ENCODE measurements around the gene KIAA1755. TPM values are rescaled to one million over a fixed set of nuclear protein-coding genes. Genes with fewer than 3 reads are reported as not detected.

KIAA1755 gene
- total RNA-seq, 4 donors from 2014 or later: 0.12 to 3.4 (median 0.39) TPM

DNA sequence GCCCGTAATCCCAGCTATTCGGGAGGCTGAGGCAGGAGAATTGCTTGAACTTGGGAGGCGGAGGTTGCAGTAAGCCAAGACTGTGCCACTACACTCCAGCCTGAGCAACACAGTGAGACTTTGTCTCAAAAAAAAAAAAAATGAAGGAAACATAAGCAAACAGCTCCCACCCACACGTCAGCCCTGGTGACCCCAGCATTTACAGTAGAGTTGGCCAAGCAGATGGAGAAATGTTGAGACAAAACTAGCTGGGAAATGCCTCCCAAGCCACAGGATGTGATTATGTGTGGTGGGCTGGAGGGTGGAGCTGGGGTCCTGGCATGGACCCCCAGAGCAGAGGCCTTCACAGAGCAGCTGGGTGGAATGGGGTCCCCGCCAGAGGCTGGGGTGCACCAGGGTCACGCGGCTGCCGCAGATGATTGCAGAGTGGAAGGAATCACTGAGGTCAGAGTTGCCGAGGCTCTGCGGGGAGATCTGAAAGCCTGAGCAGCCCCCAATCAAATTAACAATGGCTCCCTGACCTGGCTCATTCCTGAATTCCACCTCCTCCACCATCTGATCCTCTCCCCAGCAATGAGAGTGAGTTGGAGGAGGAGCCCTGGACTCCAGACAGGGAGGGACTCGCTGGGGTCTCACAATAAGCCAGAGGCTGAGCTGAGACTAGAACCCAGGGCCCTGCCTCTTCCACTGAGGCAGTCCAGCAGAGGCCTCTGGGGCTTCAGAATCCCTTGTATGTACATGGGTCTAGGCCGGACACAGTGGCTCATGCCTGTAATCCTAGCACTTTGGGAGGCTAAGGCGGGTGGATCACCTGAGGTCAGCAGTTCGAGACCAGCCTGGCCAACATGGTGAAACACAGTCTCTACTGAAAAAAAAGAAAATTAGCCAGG, 60.8 kb downstream of the KIAA1755 start:
- no peak for TF ChIP-seq POLR2A (IDR thresholded peaks at IDR 0.05)
- H3K4me1 ChIP-seq: peaks cover 7 to 18% (median 16%) of the 10 kb centered on the region in 3 donors
- no peak for DNase-seq
- no peak overlapping the region for H3K4me3 ChIP-seq
- H3K36me3 ChIP-seq: no peaks in the 10 kb centered on the region
- H3K27ac ChIP-seq: no peak overlapping the region
- H3K9me3 ChIP-seq: no peaks in the 10 kb centered on the region
- H3K27me3 ChIP-seq: peaks cover 0 to 13% (median 0%) of the 10 kb centered on the region in 4 donors
- 65 to 74% methylated on average over 9 to 13 of the region's 14 CpGs for WGBS, 2 donors
- intact Hi-C loops (cut with DNase I): no loop called here

DNA sequence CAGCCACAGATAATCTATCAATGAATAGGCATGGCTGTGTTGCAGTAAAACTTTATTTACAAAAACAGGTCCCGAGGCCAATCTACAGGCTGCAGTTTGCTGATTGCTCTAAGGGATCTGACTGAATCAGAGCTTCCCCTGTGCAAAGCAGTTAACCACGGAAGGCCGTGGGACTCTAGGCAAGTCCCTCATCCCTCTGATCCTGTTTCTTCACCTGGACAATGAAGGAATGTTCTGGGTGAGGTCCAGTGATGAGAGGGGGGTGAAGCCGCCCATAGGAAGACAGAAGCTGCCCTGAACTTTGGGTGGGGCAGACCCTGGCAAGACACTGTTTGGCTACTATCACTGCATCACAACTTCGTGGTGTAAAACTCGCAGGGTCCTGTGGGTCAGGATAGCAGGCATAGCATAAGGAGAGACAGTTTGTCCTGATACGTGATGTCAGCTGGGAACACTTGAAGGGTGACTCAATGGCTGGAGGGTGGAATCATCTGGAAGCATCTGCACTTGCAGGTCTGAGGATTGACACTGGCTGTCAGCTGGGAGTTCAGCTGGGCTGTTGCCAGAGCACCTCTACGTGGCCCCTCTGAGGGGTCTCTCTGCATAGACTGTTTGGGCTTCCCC, 62.2 kb downstream of the KIAA1755 start:
- Histone ChIP-seq H3K4me3 (no peak overlapping the region), H3K9me3 (no peaks in the 10 kb centered on the region), H3K27ac (no peak overlapping the region), H3K27me3 (peaks cover 0 to 10% (median 0%) of the 10 kb centered on the region in 4 donors), H3K4me1 (peaks cover 7 to 18% (median 16%) of the 10 kb centered on the region in 3 donors), H3K36me3 (no peaks in the 10 kb centered on the region)
- TF ChIP-seq POLR2A (IDR thresholded peaks at IDR 0.05): no peak
- TF ChIP-seq, protein P1, sequence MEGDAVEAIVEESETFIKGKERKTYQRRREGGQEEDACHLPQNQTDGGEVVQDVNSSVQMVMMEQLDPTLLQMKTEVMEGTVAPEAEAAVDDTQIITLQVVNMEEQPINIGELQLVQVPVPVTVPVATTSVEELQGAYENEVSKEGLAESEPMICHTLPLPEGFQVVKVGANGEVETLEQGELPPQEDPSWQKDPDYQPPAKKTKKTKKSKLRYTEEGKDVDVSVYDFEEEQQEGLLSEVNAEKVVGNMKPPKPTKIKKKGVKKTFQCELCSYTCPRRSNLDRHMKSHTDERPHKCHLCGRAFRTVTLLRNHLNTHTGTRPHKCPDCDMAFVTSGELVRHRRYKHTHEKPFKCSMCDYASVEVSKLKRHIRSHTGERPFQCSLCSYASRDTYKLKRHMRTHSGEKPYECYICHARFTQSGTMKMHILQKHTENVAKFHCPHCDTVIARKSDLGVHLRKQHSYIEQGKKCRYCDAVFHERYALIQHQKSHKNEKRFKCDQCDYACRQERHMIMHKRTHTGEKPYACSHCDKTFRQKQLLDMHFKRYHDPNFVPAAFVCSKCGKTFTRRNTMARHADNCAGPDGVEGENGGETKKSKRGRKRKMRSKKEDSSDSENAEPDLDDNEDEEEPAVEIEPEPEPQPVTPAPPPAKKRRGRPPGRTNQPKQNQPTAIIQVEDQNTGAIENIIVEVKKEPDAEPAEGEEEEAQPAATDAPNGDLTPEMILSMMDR (IDR thresholded peaks at IDR 0.05): no peak
- intact Hi-C loops (cut with DNase I): no loop called here
- WGBS, 2 donors: 45 to 69% methylated on average over 5 of the region's 8 CpGs
- no peak for DNase-seq

DNA sequence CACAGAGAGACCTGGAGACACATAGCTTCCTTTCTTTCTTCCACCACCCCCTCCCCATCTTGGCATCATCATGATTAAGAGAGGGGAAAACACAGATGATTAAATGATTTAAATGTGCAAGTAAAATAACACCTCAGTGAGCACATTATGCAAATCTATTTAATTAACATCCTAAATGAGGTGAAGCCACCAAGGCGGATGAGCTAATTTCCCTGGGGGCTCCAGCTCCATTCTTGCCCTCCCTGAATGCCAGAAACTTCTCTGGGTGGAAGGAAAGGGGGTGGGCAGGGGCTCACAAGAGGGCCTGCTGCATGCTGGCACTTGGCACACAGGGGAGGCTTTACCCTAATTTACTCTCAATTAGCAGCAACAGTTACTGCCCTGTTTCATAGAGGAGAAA, 62.9 kb downstream of the KIAA1755 start:
- H3K27ac ChIP-seq: no peak overlapping the region

DNA sequence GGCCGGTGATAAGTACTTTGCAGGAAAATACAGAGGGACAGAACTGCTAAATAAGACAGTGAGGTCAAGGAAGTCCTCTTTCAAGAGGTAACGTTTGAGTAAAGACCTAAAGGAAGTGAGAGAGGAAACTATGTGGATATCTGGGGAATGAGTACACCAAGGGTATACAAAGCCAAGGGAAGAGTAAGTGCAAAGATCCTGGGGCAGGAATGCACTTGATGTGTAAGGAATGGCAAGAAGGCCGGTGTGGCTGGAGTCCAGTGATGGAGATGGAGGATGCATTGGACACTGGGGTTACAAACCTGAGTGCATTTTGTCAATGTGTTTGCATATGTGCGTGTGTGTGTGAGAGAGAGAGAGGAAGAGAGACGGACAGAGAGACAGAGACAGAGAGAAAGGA, 63.3 kb downstream of the KIAA1755 start:
- Histone ChIP-seq H3K4me3 (no peak overlapping the region), H3K27ac (no peak overlapping the region), H3K9me3 (no peaks in the 10 kb centered on the region), H3K36me3 (no peaks in the 10 kb centered on the region), H3K27me3 (peaks cover 0 to 6% (median 0%) of the 10 kb centered on the region in 4 donors), H3K4me1 (peaks cover 7 to 18% (median 16%) of the 10 kb centered on the region in 3 donors)
- WGBS, 2 donors: 78 to 80% methylated on average over 5 of the region's 5 CpGs
- intact Hi-C loops (cut with DNase I): no loop called here
- no peak for TF ChIP-seq POLR2A (IDR thresholded peaks at IDR 0.05)
- TF ChIP-seq, protein P1 (IDR thresholded peaks at IDR 0.05): no peak
- no peak for DNase-seq

More for the DNA sequence above, 62.9 kb downstream of the KIAA1755 start:
- WGBS, 2 donors: 69 to 75% methylated on average over 1 of the region's 1 CpG
- intact Hi-C loops (cut with DNase I): no loop called here
- no peaks in the 10 kb centered on the region for H3K9me3 ChIP-seq
- no peak overlapping the region for H3K4me3 ChIP-seq
- H3K36me3 ChIP-seq: no peaks in the 10 kb centered on the region
- no peak for DNase-seq
- peaks cover 0 to 6% (median 0%) of the 10 kb centered on the region in 4 donors for H3K27me3 ChIP-seq
- peaks cover 7 to 18% (median 16%) of the 10 kb centered on the region in 3 donors for H3K4me1 ChIP-seq
- TF ChIP-seq, protein P1 (IDR thresholded peaks at IDR 0.05): no peak
- TF ChIP-seq POLR2A (IDR thresholded peaks at IDR 0.05): no peak

DNA sequence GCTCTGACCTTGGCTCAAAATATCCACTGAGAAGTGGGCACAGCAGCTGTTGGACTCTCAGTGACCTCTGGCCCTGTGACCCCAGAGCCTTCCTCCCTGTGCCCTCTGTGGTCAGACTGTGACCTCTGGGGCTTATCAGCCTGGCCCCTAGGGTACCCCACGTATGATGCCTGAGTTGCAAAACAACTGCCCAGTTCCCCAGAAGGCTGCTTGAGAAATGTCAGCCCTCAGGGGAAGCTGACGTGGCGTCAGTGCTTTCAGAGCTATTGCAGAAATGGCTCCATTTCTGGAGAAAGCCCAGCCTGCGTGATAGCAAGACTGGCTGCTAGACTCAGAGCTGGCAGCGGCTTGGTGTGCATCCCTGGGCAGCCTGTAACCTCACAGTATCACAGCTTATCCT, 63.9 kb downstream of the KIAA1755 start:
- peak overlapping the region in 3 of 4 donors; percentile 30 to 70 (median 48) for H3K27ac ChIP-seq
- DNase-seq: no peak
- H3K4me3 ChIP-seq: no peak overlapping the region
- no peaks in the 10 kb centered on the region for H3K36me3 ChIP-seq
- WGBS, 2 donors: 0 to 16% methylated on average over 2 to 5 of the region's 5 CpGs
- H3K4me1 ChIP-seq: peaks cover 7 to 18% (median 16%) of the 10 kb centered on the region in 3 donors
- H3K27me3 ChIP-seq: peaks cover 0 to 6% (median 0%) of the 10 kb centered on the region in 4 donors
- H3K9me3 ChIP-seq: no peaks in the 10 kb centered on the region
- intact Hi-C loops (cut with DNase I): no loop called here
- TF ChIP-seq, protein P1 (IDR thresholded peaks at IDR 0.05): no peak
- TF ChIP-seq POLR2A (IDR thresholded peaks at IDR 0.05): no peak
